ENCODE data around the gene LSAMP. TPM values are rescaled to one million over a fixed set of nuclear protein-coding genes. Genes with fewer than 3 reads are reported as not detected.
A peak's percentile ranks its signal among the peaks of the same experiment; 100 is the strongest.

The LSAMP gene
- polyA plus RNA-seq, 1 of the 3 experiments (the other 2 are of a cell fraction), result 6.6 TPM

DNA sequence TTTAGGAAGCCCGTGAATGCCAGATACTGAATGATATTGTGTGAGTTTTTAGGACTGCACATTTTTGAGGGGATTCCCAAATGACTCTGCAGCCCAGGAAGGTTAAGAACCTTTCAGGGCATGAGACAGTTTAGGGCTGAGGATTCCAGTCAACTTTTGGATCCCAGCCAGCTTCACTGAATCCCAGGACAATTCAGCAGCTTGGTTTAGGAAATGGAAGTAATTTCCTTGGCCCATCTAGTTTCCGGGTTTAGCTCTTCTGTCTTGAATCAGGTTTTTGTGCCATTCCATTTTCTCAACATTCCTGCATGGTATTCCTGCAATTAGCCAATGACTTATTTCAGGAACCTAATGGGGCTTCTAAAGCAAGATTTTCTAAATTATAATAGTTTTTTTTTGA, 253.9 kb downstream of the LSAMP start:
- H3K79me2 ChIP-seq (ENCODE audit: insufficient read depth), result no peaks in the 10 kb centered on the region
- 82% methylated on average over 2 of the region's 2 CpGs for WGBS (ENCODE audit: low lambda C conversion rate)
- no peaks in the 10 kb centered on the region for H3K27me3 ChIP-seq (ENCODE audit: insufficient read depth)
- TF ChIP-seq GABPA (IDR thresholded peaks at IDR 0.05; ENCODE audit: low read depth) (no peak), NFIC (IDR thresholded peaks at IDR 0.05; ENCODE audit: borderline replicate concordance) (0 out of 2 replicates have a peak, but pooled peaks have one; percentile 10)
- TF ChIP-seq, protein P1, sequence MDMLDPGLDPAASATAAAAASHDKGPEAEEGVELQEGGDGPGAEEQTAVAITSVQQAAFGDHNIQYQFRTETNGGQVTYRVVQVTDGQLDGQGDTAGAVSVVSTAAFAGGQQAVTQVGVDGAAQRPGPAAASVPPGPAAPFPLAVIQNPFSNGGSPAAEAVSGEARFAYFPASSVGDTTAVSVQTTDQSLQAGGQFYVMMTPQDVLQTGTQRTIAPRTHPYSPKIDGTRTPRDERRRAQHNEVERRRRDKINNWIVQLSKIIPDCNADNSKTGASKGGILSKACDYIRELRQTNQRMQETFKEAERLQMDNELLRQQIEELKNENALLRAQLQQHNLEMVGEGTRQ (IDR thresholded peaks at IDR 0.05; ENCODE audit: borderline replicate concordance, low read depth, low read length), result no peak
- H3K4me2 ChIP-seq, result no peak overlapping the region
- H3F3A ChIP-seq (replicated peaks; ENCODE audit: insufficient read depth), result no peaks in the 10 kb centered on the region
- H3K27ac ChIP-seq (ENCODE audit: low read depth in 2 of 2, low read length in 1 of 2), result no peak overlapping the region
- CTCF ChIA-PET, result no interaction called here
- H3K36me3 ChIP-seq (replicated peaks in 1 of 2; ENCODE audit: control insufficient read depth in 1 of 2, insufficient read depth in 2 of 2, low read length in 1 of 2), result no peaks in the 10 kb centered on the region
- H3K9me3 ChIP-seq, result no peaks in the 10 kb centered on the region
- 0 out of 2 replicates have a peak, but pooled peaks cover 4% of the 10 kb centered on the region for H3K9me2 ChIP-seq
- POLR2A ChIA-PET, result no interaction called here
- H3K9ac ChIP-seq, result no peak overlapping the region
- H2AFZ ChIP-seq (ENCODE audit: low read depth), result no peak overlapping the region
- H4K20me1 ChIP-seq (ENCODE audit: insufficient read depth), result no peaks in the 10 kb centered on the region
- no peak for DNase-seq
- peaks cover 5 to 7% of the 10 kb centered on the region in 2 experiments; a peak in 3 of 4 replicates for H3K4me1 ChIP-seq (ENCODE audit: control insufficient read depth in 1 of 2, insufficient read depth in 2 of 2, low read depth in 1 of 2, low read length in 1 of 2)
- H3K4me3 ChIP-seq (ENCODE audit: low read depth in 2 of 2, low read length in 1 of 2), result no peak overlapping the region

DNA sequence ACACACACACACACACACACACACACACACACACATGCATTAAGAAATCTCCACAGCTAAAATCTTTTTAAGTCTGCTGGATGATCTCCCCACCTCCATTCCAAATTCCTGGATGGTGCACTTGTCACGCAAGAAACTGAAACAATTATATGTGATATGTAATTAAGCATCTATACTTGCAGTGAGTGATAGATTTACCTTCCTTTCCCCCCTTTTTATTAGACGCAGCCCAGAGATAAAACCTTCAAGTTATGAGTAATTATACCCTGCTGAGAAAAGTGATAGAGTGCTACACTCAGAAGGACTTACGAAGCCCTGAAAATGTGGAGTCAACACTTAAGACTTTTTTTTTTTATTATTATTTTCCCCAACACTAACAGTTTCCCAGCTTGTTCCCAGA, 255.2 kb downstream of the LSAMP start:
- H3K9me3 ChIP-seq, result no peaks in the 10 kb centered on the region

More for the DNA sequence above, 255.2 kb downstream of the LSAMP start:
- Histone ChIP-seq H3K9me2 (0 out of 2 replicates have a peak, but pooled peaks cover 4% of the 10 kb centered on the region), H2AFZ (ENCODE audit: low read depth) (no peak overlapping the region), H3K4me3 (ENCODE audit: low read depth in 2 of 2, low read length in 1 of 2) (no peak overlapping the region), H3K36me3 (replicated peaks in 1 of 2; ENCODE audit: control insufficient read depth in 1 of 2, insufficient read depth in 2 of 2, low read length in 1 of 2) (no peaks in the 10 kb centered on the region), H3K79me2 (ENCODE audit: insufficient read depth) (no peaks in the 10 kb centered on the region), H3K9ac (no peak overlapping the region), H4K20me1 (ENCODE audit: insufficient read depth) (no peaks in the 10 kb centered on the region), H3K27ac (ENCODE audit: low read depth in 2 of 2, low read length in 1 of 2) (no peak overlapping the region), H3F3A (replicated peaks; ENCODE audit: insufficient read depth) (no peaks in the 10 kb centered on the region), H3K27me3 (ENCODE audit: insufficient read depth) (no peaks in the 10 kb centered on the region), H3K4me1 (ENCODE audit: control insufficient read depth in 1 of 2, insufficient read depth in 2 of 2, low read depth in 1 of 2, low read length in 1 of 2) (peaks cover 5 to 15% of the 10 kb centered on the region in 2 experiments; a peak in 3 of 4 replicates), H3K4me2 (no peak overlapping the region)
- TF ChIP-seq GATA2 (CRISPR knock-in tag; IDR thresholded peaks at IDR 0.05), result no peak
- no peak for TF ChIP-seq POLR2AphosphoS5 (IDR thresholded peaks at IDR 0.05; ENCODE audit: low read depth, low read length)
- TF ChIP-seq FOXM1 (IDR thresholded peaks at IDR 0.05; ENCODE audit: low read depth), result no peak
- TF ChIP-seq, protein P2, sequence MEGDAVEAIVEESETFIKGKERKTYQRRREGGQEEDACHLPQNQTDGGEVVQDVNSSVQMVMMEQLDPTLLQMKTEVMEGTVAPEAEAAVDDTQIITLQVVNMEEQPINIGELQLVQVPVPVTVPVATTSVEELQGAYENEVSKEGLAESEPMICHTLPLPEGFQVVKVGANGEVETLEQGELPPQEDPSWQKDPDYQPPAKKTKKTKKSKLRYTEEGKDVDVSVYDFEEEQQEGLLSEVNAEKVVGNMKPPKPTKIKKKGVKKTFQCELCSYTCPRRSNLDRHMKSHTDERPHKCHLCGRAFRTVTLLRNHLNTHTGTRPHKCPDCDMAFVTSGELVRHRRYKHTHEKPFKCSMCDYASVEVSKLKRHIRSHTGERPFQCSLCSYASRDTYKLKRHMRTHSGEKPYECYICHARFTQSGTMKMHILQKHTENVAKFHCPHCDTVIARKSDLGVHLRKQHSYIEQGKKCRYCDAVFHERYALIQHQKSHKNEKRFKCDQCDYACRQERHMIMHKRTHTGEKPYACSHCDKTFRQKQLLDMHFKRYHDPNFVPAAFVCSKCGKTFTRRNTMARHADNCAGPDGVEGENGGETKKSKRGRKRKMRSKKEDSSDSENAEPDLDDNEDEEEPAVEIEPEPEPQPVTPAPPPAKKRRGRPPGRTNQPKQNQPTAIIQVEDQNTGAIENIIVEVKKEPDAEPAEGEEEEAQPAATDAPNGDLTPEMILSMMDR (IDR thresholded peaks at IDR 0.05), result no peak
- TF ChIP-seq RXRA (IDR thresholded peaks at IDR 0.05; ENCODE audit: borderline replicate concordance, low read depth), result no peak
- TF ChIP-seq EP300 (IDR thresholded peaks at IDR 0.05; ENCODE audit: borderline replicate concordance in 1 of 2, low read depth in 1 of 2, low read length in 1 of 2), result no peak
- TF ChIP-seq JUND (IDR thresholded peaks at IDR 0.05), result no peak
- no peak for TF ChIP-seq YY1 (IDR thresholded peaks at IDR 0.05; ENCODE audit: low read depth)
- ChIA-PET CTCF (interaction anchor here (1.0 kb wide), 1 partner anchor 264 kb away, joined by 3 read pairs; no protein-coding TSS in a partner anchor), POLR2A (no interaction called here)
- no peak for DNase-seq
- 79% methylated on average over 3 of the region's 3 CpGs for WGBS (ENCODE audit: low lambda C conversion rate)

Data from SK-N-SH (cell line).